ENCODE data around the gene LRRC72. TPM values are rescaled to one million over a fixed set of nuclear protein-coding genes. Genes with fewer than 3 reads are reported as not detected.

The LRRC72 gene
- total RNA-seq, 1 experiment from 2014 or later: not detected

DNA sequence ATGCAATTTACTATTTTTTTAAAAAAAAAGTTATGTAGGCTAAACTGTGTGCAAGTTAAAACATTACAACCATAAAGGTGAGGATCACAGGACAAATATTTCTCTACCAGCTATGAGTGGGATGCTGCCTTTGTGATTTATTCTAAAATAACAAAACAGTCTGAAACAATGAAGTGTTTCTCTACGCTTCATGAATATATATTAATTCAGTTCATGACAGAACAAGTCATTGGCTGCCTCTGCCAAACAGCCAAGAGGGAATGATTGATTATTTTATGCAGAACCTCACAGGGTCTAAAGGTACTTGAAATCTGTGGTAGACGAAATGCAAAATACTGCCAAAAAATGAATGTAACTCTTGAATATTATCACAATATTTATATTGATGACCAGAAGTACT is 32.1 kb upstream of the LRRC72 start:
- no peak overlapping the region for H3K4me3 Mint-ChIP-seq
- no peaks in the 10 kb centered on the region; the same call in 1 of the 2 replicates for H3K27me3 Mint-ChIP-seq (ENCODE audit: low read depth)
- H3K9me3 Mint-ChIP-seq: no peaks in the 10 kb centered on the region
- H4K5ac ChIP-seq (ENCODE audit: insufficient read length, low read depth, low read length): no peak overlapping the region
- H2BK15ac ChIP-seq (ENCODE audit: low read depth, low read length): no peak overlapping the region
- no peak overlapping the region for H3K4me2 ChIP-seq (ENCODE audit: insufficient read depth, insufficient read length, low read length)
- no peak overlapping the region for H2AFZ ChIP-seq (ENCODE audit: low read length)
- H3K23me2 ChIP-seq (ENCODE audit: insufficient read length, low read depth, low read length, poor library complexity, severe bottlenecking): no peaks in the 10 kb centered on the region
- H3K79me2 ChIP-seq (ENCODE audit: insufficient read depth, low read length): no peaks in the 10 kb centered on the region
- no peak overlapping the region for H2BK5ac ChIP-seq (ENCODE audit: insufficient read length, low read length)
- no CpG with 5 or more reads among the region's 2 CpGs for WGBS (ENCODE audit: extremely low coverage, insufficient read length, low lambda C conversion rate)
- H3K4ac ChIP-seq (ENCODE audit: low read depth, low read length): no peak overlapping the region
- H3T11ph ChIP-seq (ENCODE audit: low read length): no peak overlapping the region
- DNase-seq: no peak
- H2BK20ac ChIP-seq (ENCODE audit: low read depth, low read length, poor library complexity, severe bottlenecking): no peak overlapping the region
- no peaks in the 10 kb centered on the region for H3K36me3 Mint-ChIP-seq (ENCODE audit: insufficient read depth in 1 of 3, low read depth in 3 of 3)
- no peak overlapping the region for H3K9ac ChIP-seq (ENCODE audit: extremely low read depth, insufficient read length, low read length)
- no peaks in the 10 kb centered on the region for H3K4me1 ChIP-seq (ENCODE audit: insufficient read depth, low read length)
- H3K4me1 Mint-ChIP-seq: no peaks in the 10 kb centered on the region
- no peak overlapping the region for H3K27ac ChIP-seq (ENCODE audit: insufficient read length, low read depth, low read length)
- no peaks in the 10 kb centered on the region for H4K20me1 ChIP-seq (ENCODE audit: control insufficient read depth, insufficient read depth, insufficient read length)
- H4K91ac ChIP-seq (ENCODE audit: insufficient read length, low read depth, low read length): no peak overlapping the region
- no peak overlapping the region for H2BK12ac ChIP-seq (ENCODE audit: insufficient read length, low read depth, low read length)
- no peak overlapping the region for H3K27ac Mint-ChIP-seq
- H3K27me3 ChIP-seq (ENCODE audit: insufficient read depth, low read length): no peaks in the 10 kb centered on the region
- no peak overlapping the region for H3K23ac ChIP-seq (ENCODE audit: insufficient read length, low read depth, low read length)
- TF ChIP-seq, protein P1, sequence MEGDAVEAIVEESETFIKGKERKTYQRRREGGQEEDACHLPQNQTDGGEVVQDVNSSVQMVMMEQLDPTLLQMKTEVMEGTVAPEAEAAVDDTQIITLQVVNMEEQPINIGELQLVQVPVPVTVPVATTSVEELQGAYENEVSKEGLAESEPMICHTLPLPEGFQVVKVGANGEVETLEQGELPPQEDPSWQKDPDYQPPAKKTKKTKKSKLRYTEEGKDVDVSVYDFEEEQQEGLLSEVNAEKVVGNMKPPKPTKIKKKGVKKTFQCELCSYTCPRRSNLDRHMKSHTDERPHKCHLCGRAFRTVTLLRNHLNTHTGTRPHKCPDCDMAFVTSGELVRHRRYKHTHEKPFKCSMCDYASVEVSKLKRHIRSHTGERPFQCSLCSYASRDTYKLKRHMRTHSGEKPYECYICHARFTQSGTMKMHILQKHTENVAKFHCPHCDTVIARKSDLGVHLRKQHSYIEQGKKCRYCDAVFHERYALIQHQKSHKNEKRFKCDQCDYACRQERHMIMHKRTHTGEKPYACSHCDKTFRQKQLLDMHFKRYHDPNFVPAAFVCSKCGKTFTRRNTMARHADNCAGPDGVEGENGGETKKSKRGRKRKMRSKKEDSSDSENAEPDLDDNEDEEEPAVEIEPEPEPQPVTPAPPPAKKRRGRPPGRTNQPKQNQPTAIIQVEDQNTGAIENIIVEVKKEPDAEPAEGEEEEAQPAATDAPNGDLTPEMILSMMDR (conservative IDR thresholded peaks at IDR 0.05): no peak
- H2AK5ac ChIP-seq (ENCODE audit: insufficient read length, low read length): no peak overlapping the region
- no peak overlapping the region for H2BK120ac ChIP-seq (ENCODE audit: low read depth, low read length, poor library complexity, severe bottlenecking)
- H3K14ac ChIP-seq (ENCODE audit: insufficient read depth, low read length): no peak overlapping the region
- H3K18ac ChIP-seq (ENCODE audit: insufficient read length, low read depth, low read length): no peak overlapping the region
- no peak overlapping the region for H3K56ac ChIP-seq (ENCODE audit: insufficient read length, low read depth, low read length)
- H3K79me1 ChIP-seq (ENCODE audit: insufficient read depth, low read depth, low read length, poor library complexity, severe bottlenecking): no peaks in the 10 kb centered on the region
- H3K9me3 ChIP-seq (ENCODE audit: control insufficient read depth, low read depth, low read length): no peaks in the 10 kb centered on the region
- no peak overlapping the region for H4K8ac ChIP-seq (replicated peaks; ENCODE audit: insufficient read length, low read depth, low read length)
